ENCODE results near the gene CROCC2. TPM values are rescaled to one million over a fixed set of nuclear protein-coding genes. Genes with fewer than 3 reads are reported as not detected.

Gene CROCC2
- polyA plus RNA-seq, 3 donors, result 0.04 TPM; not detected in 2

DNA sequence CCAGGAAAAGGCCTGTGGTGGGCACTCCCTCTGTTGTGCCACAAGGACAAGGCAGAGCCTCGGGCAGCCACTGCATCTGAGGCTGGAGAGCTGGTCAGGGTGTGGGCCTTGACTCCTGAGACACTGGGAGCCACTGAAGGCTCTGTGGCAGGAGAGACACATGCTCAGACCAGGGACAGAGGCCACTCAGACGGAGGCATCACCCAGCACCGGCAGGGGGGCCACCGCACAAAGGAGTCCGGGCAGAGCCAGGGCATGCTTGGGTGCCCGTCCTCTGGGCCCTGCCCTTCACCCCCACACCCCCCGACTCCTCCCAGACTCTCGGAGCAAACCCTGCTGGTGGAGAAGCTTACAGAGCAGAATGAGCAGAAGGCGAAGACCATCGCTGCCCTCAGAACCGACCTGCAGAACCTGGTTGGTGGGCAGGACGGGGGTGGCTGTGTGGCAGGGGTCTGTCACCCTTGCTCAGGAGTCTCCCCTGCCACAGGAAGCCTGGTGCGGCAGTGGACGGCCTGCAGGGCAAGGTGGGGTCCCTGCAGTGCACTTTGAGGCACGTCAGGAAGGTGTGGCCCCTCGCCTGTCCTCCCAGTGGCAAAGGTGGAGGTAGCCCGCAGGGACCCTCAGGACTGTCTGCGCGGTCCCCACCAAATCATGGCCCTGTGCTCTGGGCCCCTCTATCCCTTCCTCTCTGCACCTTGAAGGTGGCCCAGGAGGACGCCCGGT, 26.0 kb downstream of the CROCC2 start:
- no peak for DNase-seq (ENCODE audit: low read depth in 3 of 3, low spot score in 2 of 3)

DNA sequence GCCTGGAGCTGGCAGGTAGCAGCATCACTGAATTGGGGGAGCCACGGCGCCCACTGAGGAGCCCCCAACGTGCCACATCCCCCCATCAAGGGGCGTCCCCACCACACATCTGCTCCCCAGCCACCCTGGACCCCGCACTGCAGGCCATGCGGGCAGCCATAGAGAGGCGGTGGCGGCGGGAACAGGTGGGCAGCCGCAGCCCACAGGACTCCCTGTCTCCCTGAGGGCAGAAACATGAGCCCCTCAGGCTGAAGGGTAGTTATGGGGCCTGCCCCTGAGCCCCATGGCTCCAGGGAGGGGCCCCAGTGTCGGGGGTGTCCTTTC, 26.6 kb downstream of the CROCC2 start:
- DNase-seq (ENCODE audit: low read depth in 3 of 3, low spot score in 2 of 3), result no peak

DNA sequence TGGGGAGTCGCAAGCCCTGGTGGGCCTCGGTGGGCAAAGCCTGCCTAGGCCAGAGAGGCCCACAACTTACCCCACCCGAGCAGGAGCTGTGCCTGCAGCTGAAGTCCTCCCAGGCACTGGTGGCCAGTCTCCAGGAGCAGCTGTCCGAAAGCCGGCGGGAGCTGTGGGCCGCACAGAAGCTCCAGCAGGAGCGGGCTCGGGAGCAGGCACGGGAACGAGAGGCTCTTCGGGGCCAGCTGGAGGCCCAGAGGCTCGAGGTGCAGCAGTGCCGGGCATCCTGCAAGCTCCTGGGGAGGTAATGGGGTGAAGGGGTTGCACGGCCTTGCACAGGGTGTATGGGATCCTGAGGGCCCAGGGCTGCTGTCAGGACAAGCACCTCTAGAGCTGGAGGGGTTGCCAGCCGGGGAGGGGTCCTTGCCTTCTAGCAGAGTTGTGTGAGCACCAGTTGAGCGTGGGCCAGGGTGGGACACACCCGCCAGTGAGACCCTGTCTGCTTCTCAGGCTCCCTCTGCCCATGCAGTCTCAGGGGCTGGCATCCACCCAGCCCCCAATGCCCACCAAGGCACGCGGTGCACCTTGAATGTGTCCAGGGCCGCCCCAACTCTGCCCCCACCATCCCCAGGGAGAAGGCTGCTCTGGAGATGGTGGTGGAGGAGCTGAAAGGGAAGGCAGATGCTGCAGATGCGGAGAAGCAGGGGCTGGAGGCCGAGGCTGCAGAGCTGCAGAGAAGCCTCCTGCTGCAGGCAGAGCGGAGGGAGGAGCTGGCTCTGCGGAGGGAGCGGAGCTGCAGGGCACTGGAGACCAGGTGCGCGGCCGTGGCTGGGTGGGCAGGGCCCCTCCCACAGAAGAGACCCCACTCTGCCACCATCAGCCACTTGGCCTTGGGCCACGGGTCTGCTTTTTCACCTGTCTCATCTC, 27.2 kb downstream of the CROCC2 start:
- DNase-seq (ENCODE audit: low read depth in 3 of 3, low spot score in 2 of 3), result no peak

DNA sequence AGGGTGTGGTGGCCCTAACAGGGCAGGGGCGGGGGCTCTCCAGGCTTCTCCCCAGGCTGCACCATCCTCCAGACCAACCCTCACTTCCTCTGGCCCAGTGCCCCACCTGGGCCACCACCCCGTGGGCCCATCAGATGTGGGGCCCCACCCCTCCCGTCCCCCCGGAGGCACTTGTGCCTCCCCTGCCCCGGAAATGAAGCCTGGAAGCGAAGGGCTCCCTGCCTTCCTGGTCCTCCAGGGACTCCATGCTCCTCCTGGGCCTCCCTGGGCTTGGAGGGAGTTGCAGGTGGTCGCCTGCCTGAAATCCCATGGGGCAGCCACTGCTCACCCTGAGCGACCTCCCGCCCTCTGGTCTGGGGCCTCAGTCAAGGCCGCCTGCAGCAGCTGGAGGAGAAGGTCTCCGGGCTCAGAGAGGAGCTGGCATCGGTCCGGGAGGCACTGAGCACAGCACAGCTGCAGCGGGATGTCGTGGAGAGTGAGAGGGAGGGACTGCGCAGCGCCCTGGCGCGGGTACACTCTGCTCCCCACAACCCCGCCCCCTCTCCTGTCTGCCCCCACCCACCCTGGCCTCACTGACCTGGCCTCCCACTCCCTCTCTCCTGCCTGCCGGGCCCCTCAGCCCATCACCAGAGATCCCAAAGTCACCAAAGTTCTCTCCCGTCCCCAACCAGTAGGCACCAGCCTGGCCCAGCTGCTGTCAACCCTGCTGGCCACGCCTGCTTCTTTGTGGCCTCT, 28.0 kb downstream of the CROCC2 start:
- no peak for DNase-seq (ENCODE audit: low read depth in 3 of 3, low spot score in 2 of 3)

DNA sequence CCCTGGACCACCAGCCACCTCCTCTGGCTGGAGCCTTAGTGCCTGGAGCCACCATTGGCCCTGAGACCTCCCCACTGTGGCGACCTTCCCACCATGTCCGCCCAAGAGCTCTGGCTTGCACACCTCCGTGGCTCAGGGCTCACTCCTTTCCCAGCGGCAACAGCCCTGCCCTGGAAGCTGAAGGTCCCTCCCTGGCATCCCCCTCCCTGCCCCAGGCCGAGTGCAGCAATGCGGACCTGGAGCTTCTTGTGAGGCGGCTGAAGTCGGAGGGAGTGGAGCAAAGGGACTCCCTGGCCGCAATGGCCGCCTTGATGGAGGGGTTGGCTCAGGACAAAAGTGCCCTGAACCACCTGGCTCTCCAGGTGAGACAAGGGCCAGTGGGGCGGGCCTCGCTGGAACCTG, 28.6 kb downstream of the CROCC2 start:
- no peak for DNase-seq (ENCODE audit: low read depth in 3 of 3, low spot score in 2 of 3)

DNA sequence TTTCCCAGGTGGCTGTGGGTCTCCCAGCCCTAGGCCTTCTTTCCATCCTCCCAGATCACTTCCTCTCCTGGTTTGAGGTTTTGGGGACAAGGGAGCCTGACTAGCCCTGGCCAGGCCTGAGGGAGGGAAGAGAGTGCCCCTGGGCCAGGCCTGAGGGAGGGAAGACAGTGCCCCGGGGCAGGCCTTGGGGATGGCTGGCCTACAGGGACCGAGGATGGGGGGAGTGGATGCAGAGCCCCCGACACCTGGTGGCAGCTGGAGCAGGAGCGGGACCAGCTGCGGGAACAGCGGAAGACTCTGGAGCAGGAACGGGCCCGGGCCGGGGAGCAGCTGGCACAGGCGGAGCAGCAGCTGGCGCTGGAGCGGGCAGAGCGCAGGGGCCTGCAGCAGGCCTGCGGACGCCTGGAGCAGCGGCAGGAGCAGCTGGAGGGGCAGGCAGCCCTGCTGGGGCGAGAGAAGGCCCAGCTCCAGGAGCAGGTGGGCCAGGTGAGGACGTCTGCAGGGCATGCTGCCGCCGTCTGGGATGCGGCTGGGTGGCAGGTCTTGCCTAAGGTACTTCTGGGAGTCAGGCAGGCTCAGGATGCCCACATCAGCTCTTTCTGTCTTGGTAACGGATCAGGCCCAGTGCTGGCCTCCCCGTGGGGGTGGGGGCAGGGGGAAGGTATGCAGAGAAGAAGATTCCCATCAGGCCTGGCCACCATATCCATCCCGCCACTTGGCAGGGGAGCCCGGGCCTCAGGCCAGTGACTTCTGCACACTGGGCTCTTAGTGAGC, 29.2 kb downstream of the CROCC2 start:
- no peak for DNase-seq (ENCODE audit: low read depth in 3 of 3, low spot score in 2 of 3)

DNA sequence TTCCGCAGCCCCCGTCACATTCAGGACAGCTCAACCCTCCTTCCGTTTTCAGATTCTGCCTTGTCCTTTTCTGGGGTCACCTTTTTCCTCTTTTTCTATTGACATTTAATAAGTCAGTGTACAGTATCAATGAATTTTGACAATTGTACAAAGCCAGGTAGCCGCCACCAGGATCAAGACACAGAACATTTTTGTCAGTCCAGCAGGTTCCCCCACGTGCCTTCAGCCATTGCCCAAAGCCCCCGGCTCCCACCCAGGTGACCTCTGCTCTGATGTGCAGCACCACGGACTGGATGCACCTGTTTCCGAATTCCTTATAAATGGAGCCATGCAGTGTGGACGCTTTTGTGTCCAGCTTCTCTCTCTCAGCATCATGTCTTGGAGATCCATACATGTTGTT, 30.0 kb downstream of the CROCC2 start:
- DNase-seq (ENCODE audit: low read depth in 3 of 3, low spot score in 2 of 3), result no peak

DNA sequence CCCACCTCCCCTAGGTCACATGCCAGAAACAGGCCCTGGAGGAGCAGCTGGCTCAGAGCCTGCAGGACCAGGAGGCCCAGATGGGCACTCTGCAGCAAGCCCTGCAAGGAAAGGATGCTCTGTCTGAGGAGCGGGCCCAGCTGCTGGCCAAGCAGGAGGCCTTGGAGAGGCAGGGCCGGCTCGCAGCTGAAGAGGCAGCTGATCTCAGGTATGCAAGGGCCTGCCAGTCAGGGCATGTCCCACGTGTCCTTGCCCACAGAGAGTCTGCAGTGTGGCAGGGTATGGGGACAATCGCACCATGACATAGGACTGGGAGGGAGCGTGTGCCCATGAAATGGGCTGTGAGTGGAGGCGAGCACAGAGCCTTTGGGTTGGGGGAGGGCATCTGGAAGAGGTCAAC, 39.9 kb downstream of the CROCC2 start:
- no peak for DNase-seq (ENCODE audit: low read depth in 3 of 3, low spot score in 2 of 3)

DNA sequence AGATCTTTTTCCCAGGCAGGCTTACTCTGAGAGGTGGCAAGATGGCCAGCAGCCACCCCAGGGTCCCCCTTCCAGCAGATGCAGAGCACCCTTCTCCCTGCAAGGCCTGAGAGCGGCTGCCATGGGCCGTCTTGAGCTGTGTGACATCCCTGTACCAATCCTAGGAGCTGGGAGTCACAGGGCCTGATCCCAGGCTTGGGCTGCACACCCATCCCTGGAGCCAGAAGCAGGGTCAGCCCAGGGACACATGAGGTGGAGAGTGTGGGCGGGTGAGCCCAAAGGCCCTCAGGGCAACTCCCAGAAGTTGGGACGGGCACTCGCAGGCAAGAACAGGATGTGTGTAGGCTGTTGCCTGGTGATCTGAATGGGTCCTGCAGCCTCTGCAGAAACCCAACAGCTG, 40.5 kb downstream of the CROCC2 start:
- no peak for DNase-seq (ENCODE audit: low read depth in 3 of 3, low spot score in 2 of 3)

DNA sequence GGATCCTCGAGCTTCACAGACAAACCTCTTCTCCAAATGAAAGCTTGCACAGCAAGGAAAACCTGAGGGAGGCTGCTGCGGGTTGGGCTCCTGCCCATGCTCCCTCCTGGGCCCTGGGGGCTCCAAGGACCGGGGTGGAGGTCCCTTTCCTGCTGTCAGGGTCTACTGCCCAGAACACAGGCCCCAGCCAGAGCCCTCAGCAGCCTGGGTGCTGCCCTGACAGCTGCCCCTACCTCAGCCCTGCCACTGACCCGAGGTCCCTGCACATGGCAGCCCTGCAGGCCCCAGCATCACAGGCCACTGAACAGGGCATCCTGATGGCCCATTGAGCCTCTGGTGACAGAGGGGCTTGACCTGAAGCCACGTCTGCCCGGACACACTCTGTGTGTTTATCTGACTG, 41.0 kb downstream of the CROCC2 start:
- DNase-seq (ENCODE audit: low read depth in 3 of 3, low spot score in 2 of 3), result no peak

DNA sequence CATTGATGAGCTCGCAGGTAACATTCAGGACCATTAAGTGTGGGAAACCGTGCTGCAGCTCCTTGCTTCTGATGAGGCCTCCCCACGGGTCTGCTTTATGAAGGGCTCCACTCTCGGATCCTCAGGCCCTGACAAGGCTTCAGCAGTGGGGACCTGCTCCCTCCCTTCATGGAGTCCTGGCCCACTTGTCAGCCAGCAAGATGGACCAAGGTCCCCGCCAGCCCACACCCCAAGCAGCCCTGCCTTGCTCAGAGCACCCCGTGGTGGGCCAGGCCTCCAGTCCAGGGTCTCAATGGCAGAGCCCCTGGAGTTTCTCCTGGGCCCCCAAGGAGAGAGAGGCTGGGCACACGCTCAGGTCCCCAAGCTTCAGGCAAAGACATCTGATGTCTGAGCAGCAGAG, 41.5 kb downstream of the CROCC2 start:
- DNase-seq (ENCODE audit: low read depth in 3 of 3, low spot score in 2 of 3), result no peak

DNA sequence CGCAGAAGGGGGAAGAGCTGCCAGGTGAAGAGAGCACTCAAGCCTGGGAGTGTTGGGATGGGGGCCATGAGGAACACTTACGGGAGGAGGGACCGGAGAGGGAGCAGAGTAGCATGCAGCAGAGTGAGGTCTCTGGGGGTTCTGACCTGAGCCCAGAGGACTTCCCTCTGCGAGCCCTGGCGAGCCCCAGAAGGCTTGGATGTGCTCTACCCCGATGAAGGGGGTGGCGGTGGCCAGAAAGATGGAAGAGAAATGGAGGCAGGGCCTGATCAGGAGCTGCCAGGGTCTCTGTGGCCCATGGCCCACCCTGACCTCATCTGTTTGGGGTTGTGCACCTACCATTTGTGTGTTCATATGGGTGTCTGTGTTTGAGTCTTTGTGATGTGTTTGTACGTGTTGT, 42.0 kb downstream of the CROCC2 start:
- no peak for DNase-seq (ENCODE audit: low read depth in 3 of 3, low spot score in 2 of 3)

DNA sequence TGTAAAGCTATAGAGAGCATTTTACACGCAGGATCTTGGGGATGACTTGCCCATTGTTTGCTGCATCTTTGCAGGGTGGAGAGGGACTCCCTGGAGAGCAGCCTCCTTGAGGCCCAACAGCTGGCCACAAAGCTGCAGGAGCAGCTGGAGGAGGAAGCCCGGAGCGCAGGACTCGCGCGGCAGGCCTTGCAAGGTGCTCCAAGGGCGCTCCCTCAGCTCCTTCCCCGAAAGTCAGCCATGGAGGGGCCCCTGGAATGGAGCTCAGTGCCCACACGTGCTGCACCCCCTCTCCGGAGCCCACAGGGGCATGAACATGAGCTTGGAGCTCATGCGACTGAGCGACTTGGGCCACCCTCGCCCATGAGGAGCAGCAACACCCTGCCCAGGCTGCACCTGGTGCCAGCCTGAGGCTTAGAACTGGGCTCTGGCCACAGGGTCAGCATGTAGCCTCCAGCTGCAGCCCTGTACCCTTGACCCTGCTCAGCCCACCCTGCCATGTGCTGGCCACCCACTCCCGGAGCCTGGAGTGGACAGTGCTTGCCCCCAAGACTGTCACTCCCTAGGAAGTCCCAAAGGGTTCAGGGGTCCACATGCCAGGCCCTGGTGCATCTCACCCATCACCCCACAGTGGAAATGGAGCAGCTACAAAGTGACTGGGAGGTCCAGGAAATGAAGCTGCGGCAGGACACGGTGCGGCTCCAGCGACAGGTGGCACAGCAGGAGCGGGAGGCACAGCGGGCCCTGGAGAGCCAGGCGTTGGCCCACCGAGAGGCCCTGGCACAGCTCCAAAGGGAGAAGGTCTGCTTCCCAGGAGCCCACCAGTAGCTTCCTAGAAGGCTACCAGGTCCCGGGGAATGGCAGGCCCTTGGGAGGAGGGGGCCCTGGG, 43.0 kb downstream of the CROCC2 start:
- DNase-seq (ENCODE audit: low read depth in 3 of 3, low spot score in 2 of 3), result no peak

DNA sequence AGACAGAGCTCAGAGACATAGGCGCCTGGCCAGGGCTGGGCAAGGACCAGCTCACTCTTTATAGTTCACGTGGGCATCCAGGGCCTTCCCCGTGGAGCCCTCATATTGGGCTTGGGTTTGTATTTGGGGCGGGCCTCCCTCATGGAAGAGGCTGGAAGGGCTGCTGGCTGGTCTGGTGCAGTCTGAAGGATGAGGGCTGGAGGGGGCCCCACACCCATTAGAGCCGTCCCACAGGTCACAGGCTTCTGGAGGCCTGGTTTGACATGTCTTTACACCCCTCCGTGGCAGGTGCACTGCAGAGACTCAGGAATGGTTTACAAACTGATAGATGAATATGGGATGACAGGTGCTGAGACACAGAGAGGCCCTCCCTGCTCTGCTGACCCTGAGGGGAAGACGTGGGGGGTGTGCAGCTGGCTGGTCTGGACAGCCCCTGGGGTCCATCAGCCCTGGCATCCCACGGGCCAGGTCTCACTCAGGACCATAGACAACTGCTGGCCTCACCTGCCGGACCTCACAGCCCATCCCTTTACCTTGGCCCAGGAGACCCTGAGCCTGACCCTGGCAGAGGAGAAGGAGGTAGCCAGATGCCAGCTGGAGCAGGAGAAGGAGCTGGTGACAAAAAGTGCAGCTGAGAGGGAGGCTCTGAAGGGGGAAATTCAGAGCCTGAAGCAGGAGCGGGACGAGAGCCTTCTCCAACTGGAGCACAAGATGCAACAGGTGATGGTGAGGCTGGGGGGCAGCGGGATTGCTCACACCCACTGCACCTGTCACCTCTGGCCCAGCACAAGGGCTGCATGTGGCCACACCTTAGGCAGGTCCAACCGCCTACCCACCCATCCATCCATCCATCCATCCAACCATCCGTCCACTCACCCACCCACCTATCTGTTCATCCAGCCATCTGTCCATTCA, 43.9 kb downstream of the CROCC2 start:
- no peak for DNase-seq (ENCODE audit: low read depth in 3 of 3, low spot score in 2 of 3)

DNA sequence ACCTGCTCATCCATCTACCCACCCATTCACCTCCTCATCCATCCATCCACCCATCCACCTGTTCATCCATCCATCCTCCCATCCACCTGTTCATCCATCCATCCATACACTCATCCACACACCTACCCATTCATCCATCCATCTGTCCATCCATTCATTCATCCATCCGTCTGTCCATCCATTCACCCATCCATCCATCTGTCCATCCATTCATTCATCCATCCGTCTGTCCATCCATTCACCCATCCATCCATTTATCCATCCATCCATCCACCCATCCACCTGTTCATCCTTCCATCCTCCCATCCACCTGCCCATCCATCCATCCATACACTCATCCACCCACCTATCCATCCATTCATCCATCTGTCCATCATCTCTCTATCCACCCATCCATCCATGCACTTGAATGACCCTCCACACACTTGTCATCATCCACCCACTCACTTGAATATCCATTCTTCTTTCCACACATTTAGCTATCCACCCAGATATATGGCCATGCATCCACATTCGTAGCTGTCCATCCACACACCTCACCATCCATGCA, 45.0 kb downstream of the CROCC2 start:
- no peak for DNase-seq (ENCODE audit: low read depth in 3 of 3, low spot score in 2 of 3)

DNA sequence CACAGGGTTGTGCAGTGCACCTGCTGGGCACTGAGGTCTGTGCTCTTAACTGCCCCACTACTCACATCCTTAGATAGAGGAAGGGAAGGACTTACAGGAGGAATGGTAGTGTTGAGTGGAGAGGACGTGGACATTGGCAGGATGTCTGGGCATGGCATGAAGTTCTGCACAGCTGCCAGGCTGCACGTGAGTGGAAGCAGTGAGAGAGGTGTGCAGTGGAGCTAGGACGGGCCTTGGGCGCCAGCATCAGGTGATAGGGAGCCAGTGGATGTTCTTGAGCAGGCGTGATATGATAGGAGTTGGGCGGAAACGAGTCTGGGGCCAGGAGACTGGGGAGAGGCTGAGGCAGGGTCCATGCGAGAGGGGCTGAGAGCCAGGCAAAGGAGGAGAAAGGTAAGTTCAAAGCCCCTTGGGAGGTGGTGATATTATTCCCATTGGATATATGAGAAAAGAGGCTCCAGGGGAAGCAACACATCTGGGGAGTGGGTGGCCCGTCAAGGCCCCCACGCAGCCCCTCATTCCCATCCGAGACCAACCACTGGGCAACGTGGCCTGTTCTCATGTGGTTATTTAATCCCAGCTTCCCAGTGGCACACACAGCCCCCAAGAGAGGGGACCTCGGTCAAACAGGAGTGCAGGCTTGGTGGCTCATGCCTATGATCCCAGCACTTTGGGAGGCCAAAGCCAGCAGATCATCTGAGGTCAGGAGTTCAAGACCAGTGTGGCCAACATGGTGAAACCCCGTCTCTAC, 46.5 kb downstream of the CROCC2 start:
- no peak for DNase-seq (ENCODE audit: low read depth in 3 of 3, low spot score in 2 of 3)

Data from right renal cortex interstitium (tissue), 3 donors.